ENCODE data around the gene SH3BP4.

GRCh38 chr2:234992624-234993349 lies 41.0 kb downstream of the SH3BP4 start:
- TF ChIP-seq POLR2AphosphoS5 (IDR thresholded peaks at IDR 0.05; ENCODE audit: low read depth, low read length) (no peak), SIN3A (IDR thresholded peaks at IDR 0.05; ENCODE audit: borderline replicate concordance, insufficient read depth, low read length) (no peak), REST (IDR thresholded peaks at IDR 0.05; ENCODE audit: insufficient read depth in 1 of 2, low read depth in 2 of 2, low read length in 2 of 2) (no peak)
